Measurements from ENCODE around the gene OLAH.

OLAH gene

GRCh38 chr10:15072358-15072757 is 28.6 kb downstream of the OLAH start:
- DNase-seq = no peak

GRCh38 chr10:15075421-15075820 is 31.7 kb downstream of the OLAH start:
- DNase-seq = no peak

GRCh38 chr10:15083674-15084501 is 40.1 kb downstream of the OLAH start:
- DNase-seq = no peak

- no peak for DNase-seq
These were observed 40.8 kb downstream of the OLAH start for GRCh38 chr10:15084502-15084922.

GRCh38 chr10:15088428-15089261 is 44.9 kb downstream of the OLAH start, which contains the start of gene ACBD7:
Gene ACBD7, minus strand, starts transcription at chr10:15088776. Its CDS starts 48 bp downstream, at chr10:15088728.
- DNase-seq = peak; percentile 82

GRCh38 chr10:15091418-15091817 is 47.7 kb downstream of the OLAH start:
- DNase-seq = no peak

GRCh38 chr10:15092855-15093408 is 49.2 kb downstream of the OLAH start:
- no peak for DNase-seq

GRCh38 chr10:15096661-15097010 is 52.9 kb downstream of the OLAH start:
- no peak for DNase-seq

GRCh38 chr10:15097011-15097812 is 53.5 kb downstream of the OLAH start, which contains the start of gene RPP38:
Gene RPP38, plus strand, starts transcription at chr10:15097355. Its CDS starts 5,960 bp downstream, at chr10:15103315.
- peak; percentile 94 for DNase-seq

GRCh38 chr10:15099886-15100285 is 56.1 kb downstream of the OLAH start:
- DNase-seq = no peak

- no peak for DNase-seq
These were observed 59.8 kb downstream of the OLAH start for GRCh38 chr10:15103513-15103912.

GRCh38 chr10:15106352-15107013 is 62.7 kb downstream of the OLAH start:
- DNase-seq = peak; percentile 77

- no peak for DNase-seq
These were observed 68.9 kb downstream of the OLAH start for GRCh38 chr10:15112657-15113056.

GRCh38 chr10:15113766-15114165 is 70.0 kb downstream of the OLAH start:
- no peak for DNase-seq

- no peak for DNase-seq
These were observed 72.5 kb downstream of the OLAH start for GRCh38 chr10:15116225-15116624.

- DNase-seq = no peak
These were observed 74.9 kb downstream of the OLAH start for GRCh38 chr10:15118615-15119014.

GRCh38 chr10:15120523-15120922 is 76.8 kb downstream of the OLAH start:
- no peak for DNase-seq

- no peak for DNase-seq
These were observed 78.0 kb downstream of the OLAH start for GRCh38 chr10:15121707-15122106.

- no peak for DNase-seq
These were observed 78.8 kb downstream of the OLAH start for GRCh38 chr10:15122477-15123030.
